GM23248 (cell line): Measurements from ENCODE around the gene SH3RF3.

Source experiments
- EZH2 ChIP-seq: fragments of 200-600 bp; sonication (generic); IDR thresholded peaks from 2 replicates; pipeline ENCODE4 v1.6.1; 2018; ENCODE audit warnings: antibody characterized with exemption, mild to moderate bottlenecking; ENCODE audit not compliant: insufficient read depth, poor library complexity, severe bottlenecking
- EZH2phosphoT487 ChIP-seq: fragments of 200-600 bp; sonication (generic); IDR thresholded peaks from 2 replicates; pipeline ENCODE4 v1.6.1; 2018; ENCODE audit warnings: antibody characterized with exemption, moderate library complexity, mild to moderate bottlenecking, low read depth; ENCODE audit not compliant: insufficient read depth

DNA sequence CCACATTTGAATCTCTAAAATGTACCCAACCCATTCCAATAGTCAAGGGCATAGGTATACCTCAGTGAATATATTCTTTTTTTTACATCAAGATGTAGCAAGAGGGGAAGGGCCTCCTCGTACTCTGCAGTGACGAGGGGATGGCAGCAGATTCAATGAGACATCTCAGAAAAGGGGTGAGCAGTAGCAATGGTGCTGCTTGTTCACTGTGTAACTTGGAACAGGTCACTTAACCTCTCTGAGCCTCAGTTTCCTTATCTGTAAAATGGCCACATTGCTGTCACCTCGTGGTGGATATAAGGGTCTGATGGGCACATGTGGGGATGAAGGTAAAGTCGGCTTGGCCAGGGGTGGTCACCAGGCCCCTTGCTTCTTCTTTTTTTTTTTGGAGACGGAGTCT lies 263.1 kb downstream of the SH3RF3 start:
- TF ChIP-seq EZH2 (no peak), EZH2phosphoT487 (no peak)
